Ishikawa (cell line): ENCODE results near the gene KIF24.

Source experiments
- CEBPB ChIP-seq: IDR thresholded peaks from 2 replicates; pipeline ENCODE4 v1.6.1; 2012
- CREB1 ChIP-seq: IDR thresholded peaks from 2 replicates; pipeline ENCODE4 v1.6.1; 2012; ENCODE audit warnings: low read depth
- EGR1 ChIP-seq: IDR thresholded peaks from 2 replicates; pipeline ENCODE4 v1.6.1; 2012
- EP300 ChIP-seq: IDR thresholded peaks from 2 replicates; pipeline ENCODE4 v1.6.1; 2012; ENCODE audit warnings: borderline replicate concordance
- FOXM1 ChIP-seq: IDR thresholded peaks from 2 replicates; pipeline ENCODE4 v1.6.1; 2012; ENCODE audit warnings: low read depth, borderline replicate concordance
- MAX ChIP-seq: IDR thresholded peaks from 2 replicates; pipeline ENCODE4 v1.6.1; 2012
- NFIC ChIP-seq: IDR thresholded peaks from 2 replicates; pipeline ENCODE4 v1.6.1; 2012
- RAD21 ChIP-seq: IDR thresholded peaks from 2 replicates; pipeline ENCODE4 v1.6.1; 2012; ENCODE audit warnings: low read depth
- REST ChIP-seq: IDR thresholded peaks from 2 replicates; pipeline ENCODE4 v1.6.1; 2012; ENCODE audit warnings: low read depth, mild to moderate bottlenecking
- TAF1 ChIP-seq: IDR thresholded peaks from 2 replicates; pipeline ENCODE4 v1.6.1; 2012; ENCODE audit warnings: low read depth, mild to moderate bottlenecking
- TCF12 ChIP-seq: IDR thresholded peaks from 2 replicates; pipeline ENCODE4 v1.6.1; 2012; ENCODE audit warnings: low read depth
- TEAD4 ChIP-seq: IDR thresholded peaks from 2 replicates; pipeline ENCODE4 v1.6.1; 2012
- USF1 ChIP-seq: IDR thresholded peaks from 2 replicates; pipeline ENCODE4 v1.6.1; 2012
- YY1 ChIP-seq: IDR thresholded peaks from 2 replicates; pipeline ENCODE4 v1.6.1; 2012; ENCODE audit warnings: low read depth
- ZBTB7A ChIP-seq: IDR thresholded peaks from 2 replicates; pipeline ENCODE4 v1.6.1; 2012; ENCODE audit warnings: low read depth

The KIF24 gene

GRCh38 chr9:34365282-34365681, 36.2 kb upstream of the KIF24 start:
- TF ChIP-seq ZBTB7A = no peak
- TF ChIP-seq TEAD4 = no peak
- TF ChIP-seq MAX = no peak
- TF ChIP-seq NFIC = no peak
- TF ChIP-seq CREB1 = no peak
- no peak for TF ChIP-seq TAF1
- TF ChIP-seq TCF12 = no peak
- no peak for TF ChIP-seq EP300
- no peak for TF ChIP-seq USF1
- TF ChIP-seq FOXM1 = no peak
- TF ChIP-seq RAD21 = no peak
- TF ChIP-seq CEBPB = no peak
- no peak for TF ChIP-seq YY1
- no peak for TF ChIP-seq EGR1
- no peak for TF ChIP-seq REST

GRCh38 chr9:34363619-34364351, 34.7 kb upstream of the KIF24 start:
- TF ChIP-seq CEBPB (peak; percentile 74), EGR1 (no peak), TEAD4 (no peak), NFIC (no peak), CREB1 (no peak), USF1 (no peak), YY1 (peak; percentile 26; the same call in 1 of the 2 replicates), MAX (peak; percentile 16; the same call in 1 of the 2 replicates), TAF1 (no peak), RAD21 (no peak; the same call in 1 of the 2 replicates), REST (no peak), EP300 (peak; percentile 31; the same call in 1 of the 2 replicates), ZBTB7A (no peak), FOXM1 (no peak), TCF12 (peak; percentile 21; the same call in 1 of the 2 replicates)

GRCh38 chr9:34362614-34363214, 33.6 kb upstream of the KIF24 start:
- TF ChIP-seq EP300 = no peak

- no peak for TF ChIP-seq RAD21
- TF ChIP-seq YY1 = no peak
- TF ChIP-seq ZBTB7A = no peak
- no peak for TF ChIP-seq NFIC
- no peak for TF ChIP-seq TEAD4
Observed at GRCh38 chr9:34349324-34349723, 20.3 kb upstream of the KIF24 start.

- no peak for TF ChIP-seq TCF12
- TF ChIP-seq FOXM1 = no peak
- TF ChIP-seq CEBPB = no peak
- TF ChIP-seq CREB1 = no peak
- no peak for TF ChIP-seq REST
- no peak for TF ChIP-seq NFIC
- no peak for TF ChIP-seq RAD21
- TF ChIP-seq MAX = no peak
- no peak for TF ChIP-seq USF1
- no peak for TF ChIP-seq TEAD4
- TF ChIP-seq YY1 = no peak
- no peak for TF ChIP-seq TAF1
- no peak for TF ChIP-seq ZBTB7A
- TF ChIP-seq EP300 = no peak
- no peak for TF ChIP-seq EGR1
Observed at GRCh38 chr9:34347800-34348158, 18.7 kb upstream of the KIF24 start.
